ENCODE data around the gene FAM151A. TPM values are rescaled to one million over a fixed set of nuclear protein-coding genes. Genes with fewer than 3 reads are reported as not detected.

FAM151A gene
- total RNA-seq, 1 donor from 2014 or later = not detected

Other genes with a start within 250 kb of the FAM151A start
- 34.7 TPM for gene SSBP3, start 217.1 kb downstream of the FAM151A start, total RNA-seq (ENCODE audit: insufficient read depth, low replicate concordance)
- gene ACOT11, start 75.3 kb downstream of the FAM151A start, total RNA-seq (ENCODE audit: insufficient read depth, low replicate concordance) = 12.5 TPM
- gene MROH7, start 18.3 kb upstream of the FAM151A start, total RNA-seq (ENCODE audit: insufficient read depth, low replicate concordance) = 4.1 TPM
- 17.6 TPM for gene TTC4, start 92.3 kb upstream of the FAM151A start, total RNA-seq (ENCODE audit: insufficient read depth, low replicate concordance)
- 1.9 TPM for gene PARS2, start 141.0 kb upstream of the FAM151A start, total RNA-seq (ENCODE audit: insufficient read depth, low replicate concordance)
- 1.7 TPM for gene TTC22, start 177.8 kb upstream of the FAM151A start, total RNA-seq (ENCODE audit: insufficient read depth, low replicate concordance)